H9 (cell line): ENCODE data around the gene JARID2. TPM values are rescaled to one million over a fixed set of nuclear protein-coding genes. Genes with fewer than 3 reads are reported as not detected.

Experiments used
- DNase-seq: peaks from one replicate; pipeline ENCODE4 v3.0.0-alpha.2; 2017
- H2AFZ ChIP-seq: one replicate; pipeline ENCODE4 v1.6.1; 2013; ENCODE audit warnings: mild to moderate bottlenecking, low read length, control low read depth, moderate library complexity
- H2AK5ac ChIP-seq: 2 replicates; pipeline ENCODE4 v1.6.1; 2013; ENCODE audit warnings: low read length, control low read depth, mixed read lengths; ENCODE audit not compliant: insufficient read length
- H2BK120ac ChIP-seq: one replicate; pipeline ENCODE4 v1.6.1; 2013; ENCODE audit warnings: low read depth, mild to moderate bottlenecking, low read length, control low read depth, inconsistent platforms; ENCODE audit not compliant: poor library complexity, severe bottlenecking
- H2BK12ac ChIP-seq: 2 replicates; pipeline ENCODE4 v1.6.1; 2013; ENCODE audit warnings: low read length, control low read depth, mixed read lengths, low read depth; ENCODE audit not compliant: insufficient read length
- H2BK15ac ChIP-seq: 2 replicates; pipeline ENCODE4 v1.6.1; 2013; ENCODE audit warnings: low read depth, low read length, control low read depth
- H2BK20ac ChIP-seq: one replicate; pipeline ENCODE4 v1.6.1; 2013; ENCODE audit warnings: low read depth, mild to moderate bottlenecking, low read length, control low read depth, inconsistent platforms; ENCODE audit not compliant: poor library complexity, severe bottlenecking
- H2BK5ac ChIP-seq: 2 replicates; pipeline ENCODE4 v1.6.1; 2013; ENCODE audit warnings: low read length, control low read depth, mixed read lengths; ENCODE audit not compliant: insufficient read length
- H3K14ac ChIP-seq: 2 replicates; pipeline ENCODE4 v1.6.1; 2013; ENCODE audit warnings: low read length, control low read depth; ENCODE audit not compliant: insufficient read depth
- H3K18ac ChIP-seq: 2 replicates; pipeline ENCODE4 v1.6.1; 2013; ENCODE audit warnings: low read depth, mild to moderate bottlenecking, mixed read lengths, low read length, control low read depth; ENCODE audit not compliant: insufficient read length
- H3K23ac ChIP-seq: 2 replicates; pipeline ENCODE4 v1.6.1; 2013; ENCODE audit warnings: low read length, control low read depth, mixed read lengths, low read depth; ENCODE audit not compliant: insufficient read length
- H3K23me2 ChIP-seq: 2 replicates; pipeline ENCODE4 v1.6.1; 2013; ENCODE audit warnings: low read depth, mild to moderate bottlenecking, mixed read lengths, low read length, control low read depth; ENCODE audit not compliant: insufficient read length, poor library complexity, severe bottlenecking
- H3K27ac ChIP-seq: 2 replicates; pipeline ENCODE4 v1.5.1; 2013; ENCODE audit warnings: low read length, control low read depth, mixed read lengths, low read depth; ENCODE audit not compliant: insufficient read length
- H3K27me3 ChIP-seq: 2 replicates; pipeline ENCODE4 v1.6.1; 2013; ENCODE audit warnings: low read length, control low read depth, inconsistent platforms; ENCODE audit not compliant: insufficient read depth
- H3K4ac ChIP-seq: 2 replicates; pipeline ENCODE4 v1.6.1; 2013; ENCODE audit warnings: low read depth, mild to moderate bottlenecking, control low read depth, inconsistent platforms, low read length, moderate library complexity
- H3K4me1 ChIP-seq: 2 replicates; pipeline ENCODE4 v1.6.1; 2013; ENCODE audit warnings: low read length, control low read depth, inconsistent platforms; ENCODE audit not compliant: insufficient read depth
- H3K4me2 ChIP-seq: 2 replicates; pipeline ENCODE4 v1.6.1; 2013; ENCODE audit warnings: low read length, control low read depth, mixed read lengths; ENCODE audit not compliant: insufficient read length, insufficient read depth
- H3K56ac ChIP-seq: 2 replicates; pipeline ENCODE4 v1.6.1; 2013; ENCODE audit warnings: low read depth, mild to moderate bottlenecking, mixed read lengths, low read length, control low read depth; ENCODE audit not compliant: insufficient read length
- H3K79me1 ChIP-seq: 2 replicates; pipeline ENCODE4 v1.6.1; 2013; ENCODE audit warnings: low read depth, mild to moderate bottlenecking, moderate library complexity, low read length, control low read depth, inconsistent platforms; ENCODE audit not compliant: insufficient read depth, poor library complexity, severe bottlenecking
- H3K79me2 ChIP-seq: 2 replicates; pipeline ENCODE4 v1.6.1; 2013; ENCODE audit warnings: low read length, control low read depth, inconsistent platforms; ENCODE audit not compliant: insufficient read depth
- H3K9ac ChIP-seq: 2 replicates; pipeline ENCODE4 v1.6.1; 2013; ENCODE audit warnings: low read length, control low read depth, mixed read lengths; ENCODE audit not compliant: insufficient read length; ENCODE audit errors: extremely low read depth
- H3K9me3 ChIP-seq: one replicate; pipeline ENCODE4 v1.6.1; 2013; ENCODE audit warnings: low read depth, low read length, inconsistent platforms; ENCODE audit not compliant: control insufficient read depth
- H3T11ph ChIP-seq: one replicate; pipeline ENCODE4 v1.6.1; 2013; ENCODE audit warnings: mild to moderate bottlenecking, low read length, control low read depth, inconsistent platforms
- H4K20me1 ChIP-seq: one replicate; pipeline ENCODE4 v1.6.1; 2013; ENCODE audit not compliant: control insufficient read depth, insufficient read length, insufficient read depth
- H4K5ac ChIP-seq: 2 replicates; pipeline ENCODE4 v1.6.1; 2013; ENCODE audit warnings: low read depth, mild to moderate bottlenecking, mixed read lengths, low read length, control low read depth; ENCODE audit not compliant: insufficient read length
- H4K8ac ChIP-seq: replicated peaks from 2 replicates; pipeline ENCODE4 v1.6.1; 2013; ENCODE audit warnings: low read length, control low read depth, mixed read lengths, low read depth; ENCODE audit not compliant: insufficient read length
- H4K91ac ChIP-seq: 2 replicates; pipeline ENCODE4 v1.6.1; 2013; ENCODE audit warnings: low read depth, mild to moderate bottlenecking, moderate library complexity, mixed read lengths, low read length, control low read depth; ENCODE audit not compliant: insufficient read length
- H3K27ac Mint-ChIP-seq, 3 experiments: 2 replicates in 2 of 3; 3 replicates in 1 of 3; pipeline ENCODE4 v1.8.0; 2020 to 2021; ENCODE audit warnings: mixed read lengths in 3 of 3, mild to moderate bottlenecking in 1 of 3, moderate library complexity in 1 of 3
- H3K27me3 Mint-ChIP-seq: 2 replicates; pipeline ENCODE4 v1.8.0; 2021; ENCODE audit warnings: low read depth, mild to moderate bottlenecking, moderate library complexity, mixed read lengths
- H3K36me3 Mint-ChIP-seq, 3 experiments: 2 replicates in 2 of 3; 3 replicates in 1 of 3; pipeline ENCODE4 v1.8.0; 2020 to 2021; ENCODE audit warnings: low read depth in 3 of 3, mixed read lengths in 3 of 3; ENCODE audit not compliant: insufficient read depth in 1 of 3
- H3K4me1 Mint-ChIP-seq, 2 experiments: 2 replicates each; pipeline ENCODE4 v1.8.0; 2020; ENCODE audit warnings: mixed read lengths in 2 of 2
- H3K4me3 Mint-ChIP-seq, 2 experiments: 2 replicates in 1 of 2; 3 replicates in 1 of 2; pipeline ENCODE4 v1.8.0; 2020 to 2021; ENCODE audit warnings: mild to moderate bottlenecking in 2 of 2, mixed read lengths in 2 of 2, moderate library complexity in 1 of 2
- H3K9me3 Mint-ChIP-seq, 2 experiments: 2 replicates in 1 of 2; 3 replicates in 1 of 2; pipeline ENCODE4 v1.8.0; 2020; ENCODE audit warnings: mild to moderate bottlenecking in 2 of 2, mixed read lengths in 2 of 2, moderate library complexity in 1 of 2
- CTCF ChIP-seq: fragments of 200-600 bp; sonication (generic); conservative IDR thresholded peaks from 3 replicates; pipeline ENCODE4 v1.8.0; 2021; ENCODE audit warnings: antibody characterized with exemption, mild to moderate bottlenecking
- WGBS: extraction: QIAGEN DNeasy Blood & Tissue Kit; methylation state at CpG from one replicate; pipeline ENCODE4 v1.1.7; 2013; ENCODE audit warnings: missing lambda C conversion rate, low lambda C conversion rate, mixed read lengths; ENCODE audit not compliant: insufficient read length; ENCODE audit errors: extremely low coverage; 5-methylcytosine and 5-hydroxymethylcytosine counted together
- total RNA-seq: library from RNA; stranded (reverse); gene quantifications from 2 replicates; pipeline ENCODE4 v1.2.1, GENCODE V29; 2021

Gene JARID2
- total RNA-seq, 1 experiment from 2014 or later, result 174 TPM

- Mint-ChIP-seq H3K27me3 (peaks cover under 1% of the 10 kb centered on the region; the same call in 1 of the 2 replicates), H3K9me3 (no peaks in the 10 kb centered on the region), H3K4me1 (peaks cover 0 to 2% of the 10 kb centered on the region in 2 experiments; a peak in 2 of 4 replicates), H3K27ac (no peak overlapping the region; a peak in 1 of 7 replicates), H3K36me3 (peaks cover 79 to 98% (median 97%) of the 10 kb centered on the region in 3 experiments), H3K4me3 (no peak overlapping the region)
- H2BK120ac ChIP-seq, result no peak overlapping the region
- no peak overlapping the region for H3K18ac ChIP-seq
- H3K4me1 ChIP-seq, result no peaks in the 10 kb centered on the region
- no peak overlapping the region for H2BK15ac ChIP-seq
- H2AK5ac ChIP-seq, result no peak overlapping the region
- H2BK12ac ChIP-seq, result no peak overlapping the region
- no peak overlapping the region for H2BK5ac ChIP-seq
- no peak overlapping the region for H3K23ac ChIP-seq
- no peaks in the 10 kb centered on the region for H3K23me2 ChIP-seq
- H2BK20ac ChIP-seq, result no peak overlapping the region
- H3K14ac ChIP-seq, result no peak overlapping the region
- H3K4ac ChIP-seq, result no peak overlapping the region
- no peaks in the 10 kb centered on the region for H3K9me3 ChIP-seq
- H3K4me2 ChIP-seq, result no peak overlapping the region
- H4K5ac ChIP-seq, result no peak overlapping the region
- no peak overlapping the region for H3T11ph ChIP-seq
- no peaks in the 10 kb centered on the region for H3K27me3 ChIP-seq
- no peak overlapping the region for H3K56ac ChIP-seq
- TF ChIP-seq CTCF, result no peak
- H3K27ac ChIP-seq, result no peak overlapping the region
- H2AFZ ChIP-seq, result no peak overlapping the region
- no peak overlapping the region for H4K91ac ChIP-seq
- no peak overlapping the region for H4K8ac ChIP-seq
- no peaks in the 10 kb centered on the region for H3K79me1 ChIP-seq
- no peak for DNase-seq
- H3K79me2 ChIP-seq, result no peaks in the 10 kb centered on the region
- no peak overlapping the region for H3K9ac ChIP-seq
- no peaks in the 10 kb centered on the region for H4K20me1 ChIP-seq
- WGBS, result no CpG with 5 or more reads among the region's 29 CpGs
Measured at GRCh38 chr6:15516923-15517560, 271.2 kb downstream of the JARID2 start.
